GM19467 (cell line): Measurements from ENCODE around the gene JMJD6.
"Not testable (repeated sequence)": the region's sequence is repeated elsewhere in the genome, so short reads cannot be mapped to it uniquely, and the experiment has no call there.

Experiments
- ATAC-seq: cut with Tn5 transposase; IDR thresholded peaks from one replicate; pipeline ENCODE4 v1.9.1; 2021; ENCODE audit warnings: mild to moderate bottlenecking, moderate library complexity; ENCODE audit not compliant: unreplicated experiment

JMJD6 gene

DNA sequence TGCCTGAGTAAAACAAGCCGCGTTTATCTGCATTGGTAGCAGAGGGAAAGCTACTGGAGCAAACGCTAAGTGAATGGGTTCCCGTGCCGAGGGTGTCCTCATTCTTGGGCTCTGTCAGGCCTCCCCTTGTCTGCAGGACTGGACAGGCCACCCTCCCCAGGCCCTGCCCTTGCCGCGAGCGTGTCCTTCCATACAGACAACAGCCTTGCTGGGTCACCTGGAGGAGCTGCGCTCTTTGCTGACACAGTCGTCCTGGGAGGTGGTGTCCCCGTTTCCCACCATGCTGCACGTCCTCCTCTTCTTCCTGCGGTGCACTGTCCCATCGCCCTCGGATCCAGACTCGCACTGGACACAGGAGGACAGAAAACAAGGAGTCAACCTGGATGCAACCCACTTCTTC lies 7.9 kb downstream of the JMJD6 start:
- no peak for ATAC-seq

DNA sequence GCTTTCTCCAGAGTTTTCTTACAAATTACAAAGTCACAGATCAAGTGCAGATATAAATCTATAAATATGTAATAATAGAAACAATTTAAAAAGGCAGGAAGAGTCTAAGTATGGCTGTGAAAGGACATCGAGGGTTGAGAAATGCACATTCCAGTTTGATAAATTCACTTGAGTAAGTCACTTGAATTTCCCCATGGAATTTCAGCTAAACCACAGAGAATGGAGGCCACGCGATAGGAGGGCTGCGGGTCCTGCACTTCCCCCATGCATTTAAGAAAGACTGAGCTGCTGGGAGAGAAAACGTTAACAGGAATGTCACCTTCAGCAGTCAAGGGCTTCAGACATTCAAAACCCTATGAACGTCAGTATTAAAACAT lies 9.6 kb downstream of the JMJD6 start:
- ATAC-seq, result no peak

DNA sequence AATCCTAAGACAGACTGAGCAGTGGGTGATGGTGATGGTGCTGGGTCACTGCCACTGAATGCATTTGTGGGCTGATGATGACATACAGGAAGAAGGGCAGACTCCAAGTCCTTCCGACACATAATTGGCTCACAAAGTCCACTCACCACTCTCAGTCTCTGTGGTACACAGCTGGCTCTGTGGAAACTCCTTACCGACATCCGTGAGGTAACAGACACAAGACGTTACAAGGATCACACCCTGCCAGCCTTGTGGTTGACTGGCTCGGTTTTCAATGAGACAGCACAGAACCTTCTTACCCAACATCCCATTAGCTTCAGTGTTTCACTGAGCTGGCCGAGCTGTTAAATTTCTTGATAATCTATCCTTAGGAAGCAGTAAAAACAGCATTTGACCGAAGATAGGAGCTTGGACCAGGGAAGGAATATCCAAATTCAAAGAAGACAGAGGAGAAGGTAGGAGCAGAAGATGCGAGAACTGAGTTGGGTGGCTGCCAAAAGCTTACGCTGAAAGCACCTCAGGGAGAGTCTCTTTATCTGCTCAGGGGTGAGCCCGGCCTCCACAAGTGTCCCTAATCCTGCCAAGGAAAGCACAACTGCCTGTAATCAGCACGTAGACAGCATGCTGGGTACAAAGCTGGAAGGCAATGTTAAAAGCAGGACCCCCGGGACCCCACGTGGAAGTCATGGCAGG lies 10.1 kb downstream of the JMJD6 start:
- no peak for ATAC-seq

DNA sequence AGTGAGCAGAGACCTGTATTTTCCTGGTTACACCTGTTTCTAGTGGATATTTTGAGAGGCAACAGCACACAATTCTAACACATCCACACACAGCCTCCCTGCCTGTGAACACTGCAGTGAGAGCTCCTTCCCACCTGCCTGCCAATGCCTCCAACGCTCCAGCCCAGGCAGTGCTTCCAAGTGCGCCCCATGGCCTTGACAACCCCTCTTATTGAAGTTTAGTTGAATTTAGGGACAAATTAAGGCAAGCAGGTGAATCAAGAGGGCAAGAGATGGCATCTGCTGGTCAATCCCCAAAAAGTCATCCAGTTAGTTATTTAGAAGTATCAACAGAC lies 10.9 kb downstream of the JMJD6 start:
- no peak for ATAC-seq

DNA sequence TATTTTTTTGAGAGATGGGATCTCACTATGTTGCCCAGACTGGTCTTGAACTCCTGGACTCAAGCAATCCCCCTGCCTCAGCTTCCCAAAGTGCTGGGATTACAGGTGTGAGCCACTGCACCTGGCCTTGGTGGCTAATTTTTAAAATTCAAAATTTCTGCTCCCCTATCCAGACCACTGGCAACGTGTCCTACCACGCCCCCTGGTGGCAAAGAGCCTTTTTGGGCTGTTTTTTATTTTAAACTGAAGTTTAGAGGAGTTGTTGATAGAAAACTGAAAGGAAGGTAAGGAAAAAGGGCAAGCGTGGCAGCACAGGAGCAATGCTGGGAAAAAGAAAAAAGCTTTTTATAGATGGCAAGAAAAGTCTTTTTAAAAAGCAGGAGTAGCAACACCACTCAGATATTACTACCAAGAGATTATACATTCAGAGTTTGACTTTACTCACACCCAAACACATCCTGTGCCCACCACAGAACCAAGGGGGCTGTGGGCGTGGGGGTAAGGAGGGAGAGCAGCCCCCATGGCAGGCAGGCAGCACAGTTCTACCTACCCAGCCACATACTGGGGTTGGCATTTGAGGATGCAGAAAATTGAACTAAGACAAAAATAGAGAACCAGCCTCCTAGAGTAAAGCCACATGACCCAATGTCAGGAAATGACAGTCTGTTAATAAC lies 11.4 kb downstream of the JMJD6 start:
- no peak for ATAC-seq

DNA sequence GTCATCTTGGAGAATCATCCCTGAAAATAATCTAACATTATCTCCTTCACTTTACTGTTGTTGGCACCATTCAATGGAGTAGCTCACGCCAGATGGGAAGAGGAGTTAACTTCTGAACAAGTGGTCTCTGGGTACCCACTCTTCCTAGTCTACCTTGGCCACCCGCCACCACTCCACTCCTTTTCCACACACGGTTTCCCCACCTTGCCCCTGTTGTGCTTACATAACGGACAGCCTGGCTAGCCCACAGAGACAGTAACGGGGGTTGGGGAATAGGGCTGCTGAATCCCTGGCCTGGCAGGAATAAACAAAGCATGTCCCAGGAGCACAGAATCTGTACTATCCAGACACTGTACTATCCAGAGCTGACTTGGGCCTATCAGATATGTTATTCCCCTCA lies 12.1 kb downstream of the JMJD6 start:
- no peak for ATAC-seq

DNA sequence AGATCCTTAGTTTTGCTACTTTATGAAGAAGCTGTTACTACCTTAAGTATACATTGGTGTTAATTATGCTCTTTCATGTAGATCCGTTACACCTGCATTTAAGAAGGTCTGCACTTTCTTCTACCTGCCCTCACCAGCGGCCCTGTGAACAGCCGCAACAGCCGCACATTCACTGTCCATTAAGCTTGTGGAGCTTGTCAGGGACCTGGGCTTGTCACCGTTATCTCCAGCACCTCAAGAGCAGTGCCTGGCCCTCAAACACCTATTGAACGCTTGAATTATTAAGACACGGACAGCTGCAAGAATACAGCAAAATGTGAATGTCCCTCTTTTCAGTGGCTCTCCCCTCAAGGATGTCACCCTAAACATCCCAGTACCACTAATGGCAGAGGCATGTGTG lies 12.6 kb downstream of the JMJD6 start:
- ATAC-seq, result no peak

DNA sequence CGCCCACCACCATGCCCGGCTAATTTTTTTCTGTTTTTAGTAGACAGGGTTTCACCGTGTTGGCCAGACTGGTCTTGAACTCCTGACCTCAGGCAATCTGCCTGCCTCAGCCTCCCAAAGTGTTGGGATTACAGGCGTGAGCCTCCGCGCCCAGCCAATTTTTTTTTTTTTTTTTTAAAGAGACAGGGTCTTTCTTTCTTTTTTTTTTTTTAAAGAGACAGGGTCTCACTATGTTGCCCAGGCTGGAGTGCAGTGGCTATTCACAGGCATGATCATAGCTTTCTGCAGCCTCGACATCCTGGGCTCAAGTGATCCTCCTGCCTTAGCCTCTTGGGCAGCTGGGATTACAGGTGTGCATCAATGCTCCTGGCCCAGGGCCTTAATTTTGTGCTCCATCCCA lies 14.1 kb downstream of the JMJD6 start:
- not testable (repeated sequence) for ATAC-seq

DNA sequence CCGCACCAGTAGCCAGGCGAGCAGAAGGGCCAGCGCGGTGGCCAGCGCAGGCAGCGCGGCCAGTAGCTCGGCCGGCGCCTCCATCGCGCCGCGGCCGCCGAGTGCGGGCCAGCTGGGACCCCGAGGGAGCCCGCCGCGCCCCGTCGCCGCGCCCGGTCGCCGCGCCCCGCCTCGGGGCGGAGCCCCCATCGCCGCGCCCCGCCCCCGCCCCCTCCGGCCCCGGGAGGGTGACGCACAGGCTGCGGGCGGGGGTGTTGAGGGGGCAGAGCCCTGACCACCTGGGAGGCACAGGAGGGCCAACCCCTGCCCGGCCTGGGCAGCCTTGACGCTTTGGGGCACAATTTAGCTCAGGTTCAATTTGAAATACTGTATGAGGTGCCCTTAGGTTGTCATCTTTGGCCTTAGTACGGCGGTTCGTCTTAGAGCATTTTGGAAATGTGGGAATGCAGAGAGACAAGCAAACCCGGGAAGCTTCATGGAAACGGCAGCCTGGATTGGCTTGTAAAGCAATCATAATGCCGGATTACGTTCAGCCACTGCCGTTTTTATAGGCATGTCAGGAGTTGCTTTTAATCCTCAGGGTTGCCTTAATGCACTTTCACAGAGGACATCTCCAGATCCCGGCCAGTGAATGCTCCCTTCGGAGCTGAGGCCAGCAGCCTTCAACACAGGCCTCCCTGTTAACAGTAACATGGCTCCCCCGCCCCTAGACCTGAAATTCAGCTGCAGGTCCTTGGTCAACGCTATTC lies 15.4 kb downstream of the JMJD6 start, which contains the start of gene MXRA7:
Gene MXRA7 (minus strand): TSS at position 103 of the 749 bp plus-strand sequence. CDS start 19 bp downstream, at position 84.
- no peak for ATAC-seq

DNA sequence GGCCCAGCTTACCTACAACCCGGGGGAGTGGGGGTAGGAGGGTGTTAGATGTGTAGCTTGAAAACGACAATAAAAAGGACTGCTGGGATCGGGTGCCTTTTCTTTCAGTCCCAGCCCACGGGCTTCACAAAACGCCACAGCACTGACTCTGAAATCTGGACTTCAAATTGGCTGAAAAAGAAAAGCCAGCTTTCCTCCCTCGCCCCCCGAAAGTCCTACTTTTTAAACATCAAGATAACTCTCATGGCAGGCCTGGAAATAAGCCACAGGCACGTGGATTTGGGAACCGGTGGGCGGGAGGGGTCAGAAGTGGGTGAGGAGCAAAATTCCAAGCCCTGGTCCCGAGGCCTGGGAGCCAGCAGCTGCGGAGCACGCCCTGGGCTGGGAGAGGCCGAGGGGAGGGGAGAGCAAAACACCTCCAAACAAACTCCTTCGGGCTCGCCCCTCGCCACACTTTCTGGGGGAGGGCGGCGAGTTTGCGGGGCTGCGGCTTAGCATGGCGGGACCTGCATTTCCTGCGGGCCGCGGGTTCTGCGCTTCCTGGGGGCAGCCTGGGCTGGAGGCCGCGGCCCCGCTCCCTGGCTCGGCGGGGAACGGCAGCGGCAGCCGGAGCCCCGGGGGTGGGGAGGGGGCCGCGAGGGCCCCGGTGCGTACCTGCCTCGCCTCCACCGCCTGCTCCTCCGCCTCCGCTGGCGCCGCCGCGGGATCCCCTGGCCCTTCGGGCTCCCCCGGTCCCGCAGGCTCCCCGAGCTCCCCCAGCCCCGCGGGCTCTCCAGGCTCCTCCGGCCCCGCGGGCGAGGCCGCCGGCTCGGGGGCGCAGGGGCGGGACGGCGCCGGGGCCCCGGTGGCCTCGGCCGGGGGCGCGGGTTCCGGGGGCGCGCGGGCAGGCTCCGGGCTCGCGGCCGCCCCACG lies 16.2 kb downstream of the JMJD6 start:
- ATAC-seq, result not testable (repeated sequence)

DNA sequence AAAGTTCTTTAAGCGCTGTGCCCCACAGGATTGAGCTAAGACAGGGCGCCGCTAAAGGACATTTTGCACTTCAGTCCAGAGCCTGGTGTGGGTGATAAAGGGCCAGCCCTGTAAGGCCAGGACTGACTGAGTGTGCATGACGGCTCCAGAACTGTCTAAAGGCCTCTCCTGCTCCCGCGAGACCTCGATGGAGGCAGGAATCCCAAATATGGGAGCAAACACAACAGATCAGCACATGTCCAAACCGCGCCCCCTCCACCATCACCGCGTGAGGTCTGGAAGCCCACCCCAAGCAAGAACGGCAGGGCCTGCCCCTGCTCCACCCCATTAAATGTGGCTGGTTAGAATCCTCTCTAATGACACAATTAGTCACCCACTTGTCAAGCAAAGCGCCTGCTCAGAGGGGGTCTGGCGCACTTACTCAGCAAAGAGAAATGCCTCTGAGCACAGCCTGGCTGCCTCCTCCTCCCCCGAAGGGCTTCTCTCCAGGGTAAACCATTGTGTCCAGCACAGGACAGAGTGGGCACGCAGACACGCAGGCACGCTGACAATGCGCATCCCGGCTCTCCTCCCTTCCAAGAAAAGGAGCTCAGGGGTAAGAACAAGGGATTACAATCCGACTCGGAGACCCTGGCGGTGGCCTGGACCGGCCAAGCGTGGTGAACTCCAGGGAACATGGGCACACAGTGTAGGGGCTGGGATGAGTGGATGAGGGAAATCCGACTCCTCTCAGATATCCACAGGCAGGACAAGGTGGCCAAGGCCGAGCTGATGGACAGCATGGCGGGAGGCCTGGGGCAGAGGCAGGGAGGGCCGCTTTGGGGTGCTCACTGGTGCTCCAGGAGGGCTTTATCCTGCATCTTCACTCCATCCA lies 17.1 kb downstream of the JMJD6 start:
- ATAC-seq, result no peak

DNA sequence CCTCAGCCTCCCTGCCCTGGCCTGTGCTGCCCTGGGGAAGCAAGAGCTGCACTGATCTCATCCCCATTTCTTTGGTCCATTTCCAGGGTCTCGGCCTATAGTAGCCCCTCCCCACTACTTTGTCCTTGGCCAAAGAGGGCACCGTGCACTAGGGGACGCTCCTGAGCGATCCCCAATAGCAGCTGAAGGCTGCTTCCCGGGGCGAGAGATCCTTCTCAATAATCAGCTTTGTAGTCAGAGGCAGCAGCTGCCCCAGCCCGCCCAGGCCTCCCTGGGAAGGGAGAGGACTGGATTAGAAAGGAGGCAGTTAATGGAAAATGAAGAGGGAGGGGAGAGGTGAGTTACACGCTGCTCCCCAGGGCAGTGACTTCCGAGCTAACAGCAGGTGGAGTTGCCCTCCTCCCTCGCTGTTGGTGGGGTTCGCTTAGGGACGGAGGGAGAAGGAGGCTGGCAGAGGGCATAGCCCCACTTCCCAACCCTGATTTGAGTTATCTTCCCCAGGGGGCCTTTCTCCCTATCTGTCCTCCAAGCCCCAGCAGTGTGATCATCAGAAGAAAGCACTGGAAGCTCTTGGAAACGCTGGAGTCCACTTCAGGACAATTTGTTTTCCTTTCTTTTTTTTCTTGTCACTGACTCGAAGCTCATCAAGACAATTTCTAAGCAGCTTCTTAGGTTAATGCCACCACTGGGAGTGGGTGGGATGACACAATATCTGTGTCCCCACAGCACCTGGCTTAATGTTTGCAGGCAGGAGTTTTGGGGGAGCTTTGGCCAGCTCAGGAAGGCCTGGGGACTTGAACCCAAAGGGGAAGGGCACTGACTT lies 18.2 kb downstream of the JMJD6 start:
- ATAC-seq, result no peak

DNA sequence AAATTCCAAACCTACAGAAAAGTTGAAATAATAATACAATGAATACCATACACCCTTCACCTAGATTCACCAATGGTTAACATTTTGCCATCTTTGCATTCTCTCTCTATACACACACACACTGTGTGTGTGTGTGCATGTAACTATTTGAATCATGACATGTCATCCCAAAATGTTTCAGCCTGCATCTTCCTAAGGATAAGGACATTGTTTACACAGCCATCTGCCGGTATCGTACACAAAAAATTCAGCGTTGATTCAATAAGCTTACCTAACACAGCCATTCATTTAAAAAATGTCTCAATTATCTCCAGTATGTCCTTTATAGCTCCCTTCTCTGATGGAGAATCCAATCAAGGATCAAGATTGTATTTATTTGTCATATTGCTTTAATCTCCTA lies 19.6 kb downstream of the JMJD6 start:
- no peak for ATAC-seq

DNA sequence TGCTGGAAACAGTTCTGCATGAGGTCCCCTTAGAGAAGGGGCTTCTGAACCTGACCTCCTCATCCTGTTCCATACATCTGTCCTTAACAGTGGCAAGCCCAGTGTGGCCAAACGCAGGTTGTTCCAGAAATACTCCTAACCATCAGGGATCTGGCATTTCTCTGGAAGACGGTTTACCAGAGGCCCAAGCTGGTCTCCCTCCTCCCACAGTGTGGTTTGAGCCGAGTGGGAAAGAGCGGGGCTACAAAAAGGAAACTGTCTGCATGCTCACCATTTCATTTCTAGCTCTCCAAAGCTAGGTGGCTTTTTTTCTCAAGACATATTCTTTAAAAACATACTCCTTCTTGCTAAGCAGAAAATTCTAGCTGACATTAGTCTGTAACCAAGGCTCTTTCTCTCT lies 21.6 kb downstream of the JMJD6 start:
- ATAC-seq, result no peak

DNA sequence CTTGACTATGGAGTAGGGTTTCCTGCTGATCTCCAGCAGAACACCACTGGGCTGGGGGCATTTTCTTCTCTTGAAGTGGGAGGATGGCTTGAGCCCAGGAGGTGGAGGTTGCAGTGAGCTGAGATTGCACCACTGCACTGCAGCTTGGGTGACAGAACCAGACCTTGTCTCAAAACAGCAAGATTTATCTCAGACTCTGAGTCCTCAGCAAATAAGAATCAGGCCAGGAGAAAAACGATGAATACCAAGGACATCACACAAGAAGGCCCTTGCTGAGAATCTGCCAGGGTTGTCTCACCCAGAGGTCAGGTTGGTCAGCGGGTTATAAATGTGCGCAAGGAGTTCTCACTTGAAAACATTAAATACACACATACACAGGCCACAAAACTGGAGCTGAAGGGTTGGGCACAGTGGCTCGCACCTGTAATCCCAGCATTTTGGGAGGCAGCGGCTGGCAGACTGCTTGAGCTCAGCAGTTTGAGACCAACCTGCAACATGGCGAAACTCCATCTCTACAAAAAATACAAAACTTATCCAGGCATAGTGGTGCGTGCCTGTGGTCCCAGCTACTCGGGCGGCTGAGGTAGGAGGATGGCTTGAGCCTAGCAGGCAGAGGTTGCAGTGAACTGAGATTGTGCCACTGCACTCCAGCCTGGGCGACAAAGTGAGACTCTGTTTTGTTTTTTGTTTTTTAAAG lies 23.3 kb downstream of the JMJD6 start:
- ATAC-seq, result no peak

DNA sequence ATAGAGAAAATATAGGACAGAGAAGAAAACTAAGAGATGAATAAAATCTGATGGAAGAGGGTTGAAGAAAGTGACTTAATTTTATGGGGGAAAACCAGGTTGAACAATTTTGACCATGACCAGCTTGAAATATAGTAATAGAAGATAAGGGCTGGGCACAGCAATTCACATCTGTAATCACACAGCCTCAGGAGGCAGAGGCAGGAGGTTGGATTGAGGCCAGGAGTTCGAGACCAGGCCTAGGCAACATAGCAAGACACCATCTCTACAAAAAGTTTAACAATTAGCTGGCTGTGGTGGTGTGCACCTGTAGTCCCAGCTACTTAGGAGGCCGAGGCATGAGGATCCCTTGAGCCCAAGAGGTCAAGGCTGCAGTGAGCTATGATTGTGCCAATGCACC lies 24.3 kb downstream of the JMJD6 start:
- no peak for ATAC-seq

DNA sequence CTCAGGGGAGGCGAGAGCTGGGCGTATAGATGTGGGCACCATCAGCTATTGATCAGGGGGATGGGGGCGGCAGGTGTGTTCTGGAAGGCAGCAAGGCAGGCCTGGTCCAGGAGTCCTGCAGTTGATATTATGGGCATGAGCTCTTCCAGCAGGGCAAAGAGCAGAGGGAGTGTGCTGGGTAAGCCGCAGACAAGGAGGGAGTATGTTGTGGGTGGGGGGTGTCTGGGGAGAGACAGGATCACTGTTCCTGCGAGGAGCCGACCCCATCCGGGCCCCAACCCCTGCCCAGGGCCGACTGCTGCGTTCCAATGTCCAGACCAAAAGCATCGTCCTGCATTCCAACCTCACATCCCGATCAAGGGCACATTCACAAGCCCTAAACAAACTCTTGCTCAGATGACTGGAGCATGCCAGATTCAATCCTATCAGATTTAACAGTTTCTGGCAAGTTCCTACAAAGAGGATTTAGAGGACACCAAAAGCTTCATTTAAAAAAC lies 24.9 kb downstream of the JMJD6 start:
- ATAC-seq, result no peak
